HG03575 (cell line): ENCODE measurements around the gene THPO.

Experiments
- ATAC-seq: cut with Tn5 transposase; IDR thresholded peaks from one replicate; pipeline ENCODE4 v1.9.1; 2021; ENCODE audit not compliant: unreplicated experiment, insufficient number of reproducible peaks, low FRiP score; ENCODE audit errors: extremely low read depth

THPO gene

DNA sequence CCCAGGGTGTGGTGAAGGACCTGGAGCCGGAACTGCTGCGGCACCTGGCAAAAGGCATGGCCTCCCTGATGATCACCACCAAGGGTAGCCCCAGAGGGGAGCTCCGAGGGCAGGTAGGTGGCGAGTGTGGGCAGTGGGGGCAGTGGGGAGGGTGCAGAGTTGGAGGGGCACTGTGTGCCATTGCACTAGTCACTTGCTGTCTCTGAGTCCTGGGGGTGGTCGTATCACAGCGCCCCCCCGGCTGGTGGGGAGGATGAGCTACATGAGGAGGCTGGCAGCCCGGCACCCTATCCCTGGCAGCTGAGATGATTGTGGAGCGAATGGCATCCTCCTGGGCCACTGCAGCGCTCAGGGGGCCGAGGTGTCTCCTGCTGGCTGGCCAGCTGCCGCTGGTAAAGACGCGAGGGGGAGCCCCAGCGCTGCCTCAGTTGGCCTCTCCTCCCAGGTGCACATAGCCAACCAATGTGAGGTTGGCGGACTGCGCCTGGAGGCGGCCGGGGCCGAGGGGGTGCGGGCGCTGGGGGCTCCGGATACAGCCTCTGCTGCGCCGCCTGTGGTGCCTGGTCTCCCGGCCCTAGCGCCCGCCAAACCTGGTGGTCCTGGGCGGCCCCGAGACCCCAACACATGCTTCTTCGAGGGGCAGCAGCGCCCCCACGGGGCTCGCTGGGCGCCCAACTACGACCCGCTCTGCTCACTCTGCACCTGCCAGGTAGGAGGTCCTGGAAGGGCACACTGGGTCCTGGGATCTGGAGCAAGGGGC is 8.2 kb upstream of the THPO start:
- no peak for ATAC-seq

DNA sequence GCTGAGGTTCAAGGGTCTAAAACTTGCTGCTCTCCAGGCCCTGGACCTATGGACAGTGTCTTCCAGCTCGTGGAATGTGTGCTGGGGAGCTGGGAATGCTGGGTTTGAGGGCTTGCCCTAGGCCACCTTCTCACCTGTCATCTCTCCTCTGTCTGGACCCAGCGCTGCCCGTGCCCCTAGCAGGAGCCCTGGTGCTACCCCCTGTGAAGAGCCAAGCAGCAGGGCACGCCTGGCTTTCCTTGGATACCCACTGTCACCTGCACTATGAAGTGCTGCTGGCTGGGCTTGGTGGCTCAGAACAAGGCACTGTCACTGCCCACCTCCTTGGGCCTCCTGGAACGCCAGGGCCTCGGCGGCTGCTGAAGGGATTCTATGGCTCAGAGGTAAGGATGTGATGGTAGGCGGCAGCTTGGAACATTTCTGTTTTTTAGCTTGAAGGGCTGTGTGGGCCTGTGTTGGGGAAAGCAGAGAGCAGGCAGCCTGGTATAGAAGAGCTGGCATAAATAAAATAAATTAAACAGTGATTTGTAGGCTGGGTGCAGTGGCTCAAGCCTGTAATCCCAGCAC is 6.9 kb upstream of the THPO start:
- no peak for ATAC-seq

DNA sequence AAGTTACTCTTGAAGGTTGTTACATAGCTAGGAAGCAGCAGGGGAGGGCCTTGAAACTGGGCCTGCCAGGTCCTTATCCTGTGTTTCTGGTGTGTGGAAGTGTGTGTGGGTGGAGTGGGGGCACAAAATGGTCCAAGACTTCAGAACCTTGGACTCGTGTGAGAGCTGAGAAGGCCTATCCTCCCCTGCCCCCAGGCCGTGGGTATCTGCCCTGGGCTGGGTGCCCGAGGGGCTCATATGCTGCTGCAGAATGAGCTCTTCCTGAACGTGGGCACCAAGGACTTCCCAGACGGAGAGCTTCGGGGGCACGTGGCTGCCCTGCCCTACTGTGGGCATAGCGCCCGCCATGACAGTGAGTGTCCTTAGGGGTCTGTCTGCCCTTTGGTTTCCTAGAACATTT is 6.3 kb upstream of the THPO start:
- no peak for ATAC-seq

DNA sequence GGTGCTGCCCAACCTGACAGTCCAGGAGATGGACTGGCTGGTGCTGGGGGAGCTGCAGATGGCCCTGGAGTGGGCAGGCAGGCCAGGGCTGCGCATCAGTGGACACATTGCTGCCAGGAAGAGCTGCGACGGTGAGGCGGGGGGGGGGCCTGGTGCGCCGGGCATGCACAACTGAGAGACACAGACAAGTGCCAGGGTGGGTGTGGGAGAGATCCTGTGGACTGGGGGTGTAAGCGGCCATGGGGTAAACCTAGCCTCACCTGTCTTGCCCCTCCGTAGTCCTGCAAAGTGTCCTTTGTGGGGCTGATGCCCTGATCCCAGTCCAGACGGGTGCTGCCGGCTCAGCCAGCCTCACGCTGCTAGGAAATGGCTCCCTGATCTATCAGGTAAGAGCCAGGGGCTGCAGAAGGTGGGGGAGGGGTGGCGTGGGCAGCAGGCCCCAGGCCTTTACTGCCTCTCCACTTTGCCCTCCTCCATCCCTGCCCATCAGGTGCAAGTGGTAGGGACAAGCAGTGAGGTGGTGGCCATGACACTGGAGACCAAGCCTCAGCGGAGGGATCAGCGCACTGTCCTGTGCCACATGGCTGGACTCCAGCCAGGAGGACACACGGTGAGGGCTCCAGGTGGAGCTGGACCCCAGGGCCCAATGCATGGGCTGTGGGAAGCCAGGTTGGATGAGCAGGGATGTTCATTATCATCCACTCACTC is 5.2 kb upstream of the THPO start:
- no peak for ATAC-seq

DNA sequence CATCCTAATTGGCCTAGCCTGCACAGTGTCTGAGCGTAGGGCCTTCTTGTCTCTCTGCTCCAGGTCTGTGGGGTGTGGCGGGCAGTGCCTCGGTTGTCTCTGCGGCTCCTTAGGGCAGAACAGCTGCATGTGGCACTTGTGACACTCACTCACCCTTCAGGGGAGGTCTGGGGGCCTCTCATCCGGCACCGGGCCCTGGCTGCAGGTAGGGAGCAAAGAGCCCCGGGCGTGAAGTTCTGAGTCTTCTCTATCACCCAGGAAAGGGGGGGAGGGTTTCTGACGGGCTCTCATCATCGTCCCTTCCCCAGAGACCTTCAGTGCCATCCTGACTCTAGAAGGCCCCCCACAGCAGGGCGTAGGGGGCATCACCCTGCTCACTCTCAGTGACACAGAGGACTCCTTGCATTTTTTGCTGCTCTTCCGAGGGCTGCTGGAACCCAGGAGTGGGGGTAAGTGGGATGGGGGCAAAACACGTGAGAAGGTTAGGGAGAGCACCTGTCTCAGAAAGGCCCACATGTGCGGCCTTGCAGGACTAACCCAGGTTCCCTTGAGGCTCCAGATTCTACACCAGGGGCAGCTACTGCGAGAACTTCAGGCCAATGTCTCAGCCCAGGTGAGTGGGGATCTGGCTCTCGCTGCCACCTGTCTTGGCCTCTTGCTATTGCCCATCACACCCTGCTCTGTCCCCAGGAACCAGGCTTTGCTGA is 4.5 kb upstream of the THPO start:
- ATAC-seq, result no peak

DNA sequence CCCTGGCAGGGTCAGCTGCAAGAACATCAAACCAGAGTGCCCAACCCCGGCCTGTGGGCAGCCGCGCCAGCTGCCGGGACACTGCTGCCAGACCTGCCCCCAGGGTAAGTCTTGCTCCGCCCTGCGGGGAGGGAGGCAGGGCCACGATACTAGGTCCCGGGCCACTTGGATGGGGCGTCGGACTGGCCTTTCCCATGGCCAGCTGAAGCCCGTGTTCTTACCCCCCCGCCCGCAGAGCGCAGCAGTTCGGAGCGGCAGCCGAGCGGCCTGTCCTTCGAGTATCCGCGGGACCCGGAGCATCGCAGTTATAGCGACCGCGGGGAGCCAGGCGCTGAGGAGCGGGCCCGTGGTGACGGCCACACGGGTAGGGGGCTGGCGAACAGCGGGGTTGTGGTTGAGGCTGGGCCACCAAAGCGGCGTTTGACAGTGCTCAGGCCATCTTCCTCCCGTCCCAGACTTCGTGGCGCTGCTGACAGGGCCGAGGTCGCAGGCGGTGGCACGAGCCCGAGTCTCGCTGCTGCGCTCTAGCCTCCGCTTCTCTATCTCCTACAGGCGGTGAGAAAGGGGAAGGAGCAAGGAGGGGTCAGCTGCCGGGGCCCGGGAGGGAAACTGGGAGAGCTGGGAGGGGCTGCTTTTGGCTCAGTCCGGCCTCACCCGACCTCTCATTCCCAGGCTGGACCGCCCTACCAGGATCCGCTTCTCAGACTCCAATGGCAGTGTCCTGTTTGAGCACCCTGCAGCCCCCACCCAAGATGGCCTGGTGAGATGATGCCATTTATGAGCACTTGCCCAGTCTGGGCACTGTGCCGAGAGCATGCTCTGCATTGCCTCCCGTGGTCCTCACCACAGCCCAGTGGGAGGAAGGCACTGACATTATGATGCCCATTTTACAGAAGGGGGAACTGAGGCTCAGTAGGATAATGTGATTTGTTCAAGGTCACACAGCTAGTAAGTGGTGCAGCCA is 3.5 kb upstream of the THPO start:
- ATAC-seq, result no peak

DNA sequence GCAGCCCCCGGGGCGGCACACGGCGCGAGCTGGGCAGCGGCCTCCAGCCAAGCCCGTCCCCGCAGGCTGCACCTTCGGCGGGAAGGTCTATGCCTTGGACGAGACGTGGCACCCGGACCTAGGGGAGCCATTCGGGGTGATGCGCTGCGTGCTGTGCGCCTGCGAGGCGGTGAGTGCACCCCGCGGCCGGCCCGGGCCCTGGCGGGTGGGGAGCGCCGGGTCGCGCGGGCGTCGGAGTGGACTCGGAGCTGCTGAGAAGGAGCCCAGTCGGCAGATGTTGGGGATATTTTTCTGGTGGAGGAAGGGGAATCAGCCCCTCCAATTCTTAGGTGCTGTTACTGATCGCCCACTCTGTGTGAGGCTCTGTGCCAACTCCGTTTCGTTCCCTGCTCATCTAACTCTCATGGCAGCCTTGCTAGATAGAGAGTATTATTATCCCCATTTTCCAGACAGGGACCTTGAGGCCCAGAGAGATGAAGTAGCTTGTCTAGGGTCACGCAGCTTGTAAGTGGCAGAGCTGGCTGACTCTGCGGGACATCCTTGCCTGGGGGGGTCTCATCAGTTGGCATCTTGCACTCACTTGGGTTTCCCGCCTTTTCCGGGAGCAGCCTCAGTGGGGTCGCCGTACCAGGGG is 2.7 kb upstream of the THPO start:
- no peak for ATAC-seq

DNA sequence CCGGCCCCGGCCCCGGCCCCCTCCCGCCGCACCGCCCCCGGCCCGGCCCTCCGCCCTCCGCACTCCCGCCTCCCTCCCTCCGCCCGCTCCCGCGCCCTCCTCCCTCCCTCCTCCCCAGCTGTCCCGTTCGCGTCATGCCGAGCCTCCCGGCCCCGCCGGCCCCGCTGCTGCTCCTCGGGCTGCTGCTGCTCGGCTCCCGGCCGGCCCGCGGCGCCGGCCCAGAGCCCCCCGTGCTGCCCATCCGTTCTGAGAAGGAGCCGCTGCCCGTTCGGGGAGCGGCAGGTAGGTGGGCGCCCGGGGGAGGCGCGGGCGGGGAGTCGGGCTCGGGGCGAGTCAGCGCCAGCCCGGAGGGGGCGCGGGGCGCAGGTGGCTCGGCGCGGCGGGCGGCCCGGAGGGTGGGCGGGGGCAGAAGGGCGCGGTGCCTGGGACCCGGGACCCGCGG is 2.2 kb upstream of the THPO start:
- no peak for ATAC-seq

DNA sequence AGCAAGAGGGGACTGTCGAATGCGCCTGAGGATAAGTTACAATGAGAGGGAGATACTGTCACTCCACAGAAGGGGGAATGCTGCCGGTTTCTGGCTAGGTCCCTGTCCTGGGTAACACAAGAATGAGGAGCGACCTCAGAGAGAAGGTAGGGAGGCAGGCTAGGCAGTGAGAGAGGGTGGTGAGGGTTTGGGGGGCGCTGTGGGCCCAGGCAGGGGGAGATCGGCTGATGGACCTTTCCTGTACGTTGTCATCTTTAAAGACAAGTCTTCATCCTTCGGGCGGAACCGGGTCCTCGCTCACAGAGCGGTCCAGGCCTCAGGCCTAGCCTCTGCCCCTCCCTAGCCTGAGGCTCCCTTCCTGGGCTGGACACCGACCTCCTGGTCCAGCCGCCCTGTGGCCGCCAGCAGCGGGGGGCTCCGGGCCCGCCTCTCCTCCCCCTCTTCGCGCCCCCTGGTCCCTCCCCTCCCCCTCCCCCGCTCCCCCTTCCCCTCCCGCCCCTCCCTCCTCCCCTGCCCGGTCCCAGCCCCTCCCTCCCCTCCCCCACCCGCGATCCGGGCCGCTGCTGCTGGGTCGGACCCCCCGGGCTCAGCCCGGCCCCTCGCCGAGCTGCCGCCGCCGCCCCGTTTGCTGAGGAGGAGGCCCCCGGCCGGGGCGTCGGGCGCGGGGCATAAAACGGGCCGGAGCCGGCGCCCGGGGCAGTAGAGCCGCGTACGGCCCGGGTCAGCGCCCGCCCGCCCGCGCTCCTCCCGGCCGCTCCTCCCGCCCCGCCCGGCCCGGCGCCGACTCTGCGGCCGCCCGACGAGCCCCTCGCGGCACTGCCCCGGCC is 1.6 kb upstream of the THPO start, which contains the start of gene CHRD:
TSS of gene CHRD (plus strand) at position 697 of the 827 bp plus-strand sequence. CDS start 265 bp downstream, outside the sequence.
- no peak for ATAC-seq

DNA sequence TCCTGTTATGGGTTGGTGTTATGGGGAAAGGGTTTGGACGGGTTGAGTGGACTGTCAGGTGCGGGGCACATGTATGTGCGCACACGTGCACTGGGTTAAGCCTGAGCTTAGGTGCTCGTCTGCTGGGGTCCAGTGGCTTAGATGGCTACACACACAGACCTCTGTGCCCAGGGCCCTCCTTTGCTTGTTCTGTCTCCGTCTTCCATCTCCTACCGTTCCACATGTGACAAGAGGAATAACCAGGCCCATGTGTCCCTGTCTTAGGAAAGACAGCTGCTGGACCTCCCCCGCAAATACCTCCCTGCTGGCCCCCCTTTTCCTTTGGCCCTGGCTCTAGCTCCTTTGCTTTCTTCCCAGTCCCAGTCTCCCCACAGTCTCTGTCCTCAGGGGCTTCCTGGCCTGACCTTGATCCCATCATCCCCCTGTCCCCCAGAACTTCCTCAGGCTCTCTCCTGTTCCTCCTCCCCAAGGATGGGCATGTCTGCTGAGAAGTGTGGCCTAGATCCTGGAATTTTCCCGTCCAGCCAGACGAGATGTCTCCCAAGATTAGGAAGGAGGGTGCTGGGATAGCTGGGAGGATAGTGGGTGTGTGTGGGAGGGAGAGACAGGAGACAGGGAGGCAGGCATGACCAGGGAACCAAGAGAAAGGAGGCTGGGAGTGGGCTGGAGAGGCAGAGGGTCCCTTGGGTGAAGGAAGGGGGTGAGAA is 797 bp upstream of the THPO start:
- no peak for ATAC-seq

DNA sequence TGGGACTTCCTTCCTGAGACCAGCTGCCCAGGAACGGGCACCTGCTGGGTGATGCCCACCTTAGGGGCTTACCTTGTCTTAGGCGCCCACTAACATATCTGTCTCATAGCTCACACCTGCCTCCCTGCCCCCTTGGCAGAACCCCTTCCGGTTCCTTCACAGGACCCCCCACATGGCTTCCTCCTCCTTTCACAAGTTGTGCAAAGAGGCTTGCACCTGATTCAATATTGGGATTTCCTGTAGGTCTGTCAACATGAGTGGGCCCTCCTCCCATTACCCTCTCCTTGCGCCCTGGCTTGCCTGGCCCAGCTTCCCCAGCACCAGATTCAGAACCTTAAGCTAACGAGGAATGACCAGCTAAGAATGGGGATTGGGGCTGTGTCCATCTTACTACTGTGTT is 633 bp downstream of the THPO start:
- ATAC-seq, result no peak

DNA sequence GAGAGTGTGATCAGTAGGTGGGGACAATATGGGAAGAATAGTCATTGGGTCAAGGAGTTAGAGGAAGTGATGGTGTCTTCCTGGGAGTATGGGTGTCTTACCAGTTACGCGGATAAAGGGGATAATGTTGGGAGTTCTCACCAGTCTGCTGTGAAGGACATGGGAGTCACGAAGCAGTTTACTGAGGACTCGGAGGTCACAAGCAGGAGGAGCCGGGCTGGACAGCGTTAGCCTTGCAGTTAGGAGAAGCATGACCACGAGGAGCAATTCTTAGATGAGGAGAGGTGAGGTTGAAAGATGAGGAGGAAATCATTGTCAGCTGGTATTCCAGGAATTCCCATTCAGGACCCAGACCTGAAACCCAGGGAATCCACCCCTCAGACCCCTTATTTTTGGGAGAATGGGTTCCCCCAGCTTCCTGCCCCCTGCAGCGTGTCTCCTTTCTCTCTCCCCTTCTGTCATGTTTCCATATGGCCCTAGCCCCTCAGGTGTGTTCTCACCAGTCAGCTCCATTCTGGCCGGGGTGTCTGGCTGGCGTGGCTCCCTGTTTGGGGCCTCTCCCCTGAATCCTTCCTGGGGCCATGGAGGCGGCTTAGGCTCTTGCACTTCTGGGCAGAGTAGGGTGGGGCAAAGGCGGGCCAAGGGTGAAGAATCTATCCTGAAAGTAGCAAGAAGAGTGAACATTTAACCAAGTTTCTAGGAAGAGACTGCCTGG is 2.1 kb downstream of the THPO start:
- no peak for ATAC-seq

DNA sequence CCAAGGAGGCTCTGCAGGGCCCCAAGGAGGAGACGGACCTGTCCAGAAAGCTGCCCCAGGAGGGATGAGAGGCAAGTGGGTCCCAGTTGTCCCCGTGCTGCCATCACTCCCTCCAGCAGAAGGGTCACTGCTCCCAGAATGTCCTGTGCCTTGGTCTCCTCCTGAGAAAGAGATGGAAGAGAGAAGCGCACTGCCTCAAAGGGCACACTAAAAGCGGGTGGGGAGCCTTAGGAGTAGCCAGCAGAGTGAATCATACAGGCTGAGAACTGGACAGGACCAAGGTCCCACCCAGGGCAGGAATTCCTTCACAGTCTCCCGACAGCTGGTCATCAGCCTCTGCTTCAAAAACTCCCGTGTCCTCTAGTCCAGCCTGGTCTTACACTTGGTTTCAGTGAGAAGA is 4.6 kb downstream of the THPO start:
- no peak for ATAC-seq

DNA sequence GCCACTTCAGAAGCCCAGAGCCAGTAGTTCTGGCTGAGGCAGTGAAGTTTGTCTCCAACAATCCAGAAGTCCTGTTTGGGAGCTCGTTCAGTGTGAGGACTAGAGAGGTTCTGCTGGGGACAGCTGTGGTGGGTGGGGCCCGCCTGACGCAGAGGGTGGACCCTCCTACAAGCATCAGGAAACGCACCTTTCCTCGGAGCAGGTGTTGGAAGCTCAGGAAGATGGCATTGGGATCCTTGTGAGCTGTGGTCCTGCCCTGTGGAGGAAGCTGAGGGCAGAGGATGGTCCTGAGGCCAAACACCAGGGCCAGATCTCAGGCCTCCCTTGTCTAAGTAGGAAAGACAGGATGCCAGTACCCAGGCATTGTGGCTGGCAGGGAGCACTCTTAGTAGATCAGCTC is 5.1 kb downstream of the THPO start:
- no peak for ATAC-seq

DNA sequence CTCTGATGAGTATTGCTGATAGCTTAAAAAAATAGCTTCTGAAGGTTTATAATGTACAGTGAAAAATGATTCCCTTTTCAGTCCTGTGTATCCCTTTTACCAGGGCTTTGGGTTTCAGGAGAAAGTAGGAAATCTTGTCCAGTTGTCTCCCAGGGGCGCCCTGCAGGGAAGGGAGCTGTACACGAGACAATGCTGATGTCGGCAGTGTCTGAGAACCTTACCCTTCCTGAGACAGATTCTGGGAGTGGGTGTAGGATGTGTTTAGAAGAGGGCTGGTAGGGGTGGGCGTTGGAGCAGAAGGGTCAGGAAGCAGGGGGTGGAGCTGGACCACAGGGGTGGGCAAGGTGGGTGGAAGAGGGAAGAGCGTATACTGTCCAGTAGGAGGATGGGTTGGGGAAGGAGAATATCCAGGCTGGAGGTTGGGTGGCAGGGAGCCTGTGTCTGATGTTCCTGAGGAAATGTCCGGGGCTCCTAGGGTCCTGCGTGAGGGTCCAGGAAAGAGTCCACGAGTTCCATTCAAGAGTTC is 5.6 kb downstream of the THPO start:
- ATAC-seq, result no peak

DNA sequence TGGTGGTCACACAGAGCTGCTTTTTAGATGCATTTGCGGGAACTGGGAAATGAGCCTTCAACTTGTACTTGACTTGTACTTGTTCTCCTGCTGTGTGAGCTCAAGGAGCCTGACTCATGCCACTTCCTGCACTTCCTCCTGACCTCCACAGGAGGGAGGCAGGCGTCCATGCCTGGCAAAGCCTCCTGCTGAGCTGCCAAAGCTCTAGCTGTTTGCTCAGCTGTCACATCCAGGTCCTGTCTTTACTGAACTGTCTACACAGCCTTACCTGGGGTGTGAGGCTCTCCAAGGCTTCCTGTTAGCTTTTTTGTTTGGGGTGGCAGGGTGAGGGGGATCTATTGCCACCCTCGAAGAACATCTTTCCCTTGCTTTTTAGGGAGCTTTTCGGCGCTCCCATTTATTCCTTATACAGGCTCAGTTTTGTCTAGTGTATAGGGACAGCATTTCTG is 6.4 kb downstream of the THPO start:
- ATAC-seq, result no peak
